GM18867 (cell line): Measurements from ENCODE around the gene MGRN1.
A peak's percentile ranks its signal among the peaks of the same experiment; 100 is the strongest.
"Not testable (repeated sequence)": the region's sequence is repeated elsewhere in the genome, so short reads cannot be mapped to it uniquely, and the experiment has no call there.

Source experiments
- ATAC-seq: cut with Tn5 transposase; IDR thresholded peaks from one replicate; pipeline ENCODE4 v1.9.1; 2021; ENCODE audit warnings: mild to moderate bottlenecking, moderate library complexity; ENCODE audit not compliant: unreplicated experiment

MGRN1 gene

GRCh38 chr16:4724661-4725270 is 100.1 kb downstream of the MGRN1 start:
- no peak for ATAC-seq

GRCh38 chr16:4726616-4727015 is 102.0 kb downstream of the MGRN1 start:
- no peak for ATAC-seq

- ATAC-seq: no peak
Observed at GRCh38 chr16:4728676-4729075, 104.0 kb downstream of the MGRN1 start.

GRCh38 chr16:4729876-4730275 is 105.2 kb downstream of the MGRN1 start:
- no peak for ATAC-seq

GRCh38 chr16:4733211-4733742 is 108.7 kb downstream of the MGRN1 start:
- ATAC-seq: no peak

- peak; percentile 13 for ATAC-seq
Observed at GRCh38 chr16:4733747-4734062, 109.1 kb downstream of the MGRN1 start.

- ATAC-seq: peak; percentile 77
Observed at GRCh38 chr16:4734063-4734729, 109.6 kb downstream of the MGRN1 start, which contains the start of the genes ANKS3 and DNAAF8. Gene ANKS3, minus strand, starts transcription at chr16:4734271. Its CDS starts 4,122 bp downstream, at chr16:4730149. Gene DNAAF8, plus strand, starts transcription at chr16:4734537. Its CDS starts 1,978 bp downstream, at chr16:4736515.

- peak; percentile 62 for ATAC-seq
Observed at GRCh38 chr16:4734730-4735535, 110.3 kb downstream of the MGRN1 start.

- ATAC-seq: no peak
Observed at GRCh38 chr16:4736546-4736945, 111.9 kb downstream of the MGRN1 start.

- no peak for ATAC-seq
Observed at GRCh38 chr16:4737545-4737944, 112.9 kb downstream of the MGRN1 start.

- not testable (repeated sequence) for ATAC-seq
Observed at GRCh38 chr16:4738370-4738769, 113.7 kb downstream of the MGRN1 start.
